HL-60 (cell line): Measurements from ENCODE around the gene ADGRA1.

Experiments used
- GABPA ChIP-seq: IDR thresholded peaks from 2 replicates; pipeline ENCODE4 v1.6.1; 2012; ENCODE audit warnings: low read depth
- POLR2AphosphoS5 ChIP-seq: IDR thresholded peaks from 2 replicates; pipeline ENCODE4 v1.6.1; 2012; ENCODE audit warnings: low read depth
- TF ChIP-seq, protein P1 (sequence below): IDR thresholded peaks from one replicate; pipeline ENCODE4 v1.5.1; 2011; ENCODE audit warnings: low read length, control low read depth, inconsistent platforms; ENCODE audit not compliant: insufficient read depth

DNA sequence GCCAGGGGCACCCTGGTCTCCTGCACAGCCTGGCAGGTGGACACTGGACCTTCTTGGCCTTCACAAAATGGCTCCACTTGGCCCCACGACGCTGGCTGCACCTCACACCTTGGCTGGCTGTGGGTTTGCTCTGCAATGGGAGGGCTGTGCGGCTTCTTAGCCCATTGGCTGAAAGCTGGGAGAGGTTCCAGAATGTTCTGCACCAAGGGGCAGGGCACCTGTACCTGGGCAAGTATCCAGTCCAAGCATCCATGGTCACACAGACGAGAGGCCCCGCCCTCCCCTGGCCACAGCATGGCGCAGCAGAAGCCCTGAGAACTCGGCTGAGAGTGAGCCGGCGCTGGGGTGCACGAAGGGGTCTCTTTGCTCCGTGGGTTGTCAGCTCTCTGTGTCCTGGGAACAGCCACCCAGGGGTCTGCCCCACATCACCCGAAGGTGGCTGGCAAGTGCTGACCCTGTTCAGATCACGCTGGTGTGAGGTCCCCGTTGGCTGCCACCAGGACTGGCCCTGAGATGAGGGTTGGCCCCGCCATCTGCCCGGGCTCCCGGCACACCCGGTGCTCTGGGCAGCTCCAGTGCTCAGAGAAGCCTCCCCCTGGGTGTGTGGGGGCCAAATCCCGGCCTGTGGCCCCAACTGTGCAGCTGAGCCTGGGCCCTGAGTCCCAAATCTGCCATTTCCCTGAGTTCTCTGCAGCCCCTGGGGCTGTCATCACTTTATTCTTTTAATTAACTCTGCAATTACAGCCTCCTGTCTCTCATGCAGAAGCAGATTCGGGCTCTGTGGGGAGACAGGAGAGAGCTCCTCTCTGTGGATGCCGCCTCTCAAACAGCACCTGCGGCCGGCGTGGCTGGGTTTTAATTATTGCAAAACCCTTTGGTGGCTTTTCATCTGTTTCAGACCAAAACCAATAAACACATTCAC lies 19.4 kb upstream of the ADGRA1 start:
- TF ChIP-seq, protein P1, sequence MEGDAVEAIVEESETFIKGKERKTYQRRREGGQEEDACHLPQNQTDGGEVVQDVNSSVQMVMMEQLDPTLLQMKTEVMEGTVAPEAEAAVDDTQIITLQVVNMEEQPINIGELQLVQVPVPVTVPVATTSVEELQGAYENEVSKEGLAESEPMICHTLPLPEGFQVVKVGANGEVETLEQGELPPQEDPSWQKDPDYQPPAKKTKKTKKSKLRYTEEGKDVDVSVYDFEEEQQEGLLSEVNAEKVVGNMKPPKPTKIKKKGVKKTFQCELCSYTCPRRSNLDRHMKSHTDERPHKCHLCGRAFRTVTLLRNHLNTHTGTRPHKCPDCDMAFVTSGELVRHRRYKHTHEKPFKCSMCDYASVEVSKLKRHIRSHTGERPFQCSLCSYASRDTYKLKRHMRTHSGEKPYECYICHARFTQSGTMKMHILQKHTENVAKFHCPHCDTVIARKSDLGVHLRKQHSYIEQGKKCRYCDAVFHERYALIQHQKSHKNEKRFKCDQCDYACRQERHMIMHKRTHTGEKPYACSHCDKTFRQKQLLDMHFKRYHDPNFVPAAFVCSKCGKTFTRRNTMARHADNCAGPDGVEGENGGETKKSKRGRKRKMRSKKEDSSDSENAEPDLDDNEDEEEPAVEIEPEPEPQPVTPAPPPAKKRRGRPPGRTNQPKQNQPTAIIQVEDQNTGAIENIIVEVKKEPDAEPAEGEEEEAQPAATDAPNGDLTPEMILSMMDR: no peak
- TF ChIP-seq GABPA (no peak), POLR2AphosphoS5 (no peak)
